NCI-H187 (cell line): Measurements from ENCODE around the gene FUT6.
"Not testable (repeated sequence)": the region's sequence is repeated elsewhere in the genome, so short reads cannot be mapped to it uniquely, and the experiment has no call there.

Experiments
- DNase-seq, 2 experiments: peaks; one replicate each; lab custom pipeline; 2025; lab: John Stamatoyannopoulos, UW

Gene FUT6

GRCh38 chr19:5786593-5787408 lies 52.7 kb downstream of the FUT6 start:
- DNase-seq, result no peak

- DNase-seq, result no peak
Observed at GRCh38 chr19:5785423-5785822, 54.1 kb downstream of the FUT6 start.

- no peak for DNase-seq
Observed at GRCh38 chr19:5784581-5785147, 54.8 kb downstream of the FUT6 start, which contains the start of gene PRR22. PRR22 (minus strand) TSS chr19:5784746; CDS start chr19:5784660, 86 bp downstream.

GRCh38 chr19:5782945-5783919 lies 56.3 kb downstream of the FUT6 start:
- no peak for DNase-seq

GRCh38 chr19:5782322-5782721 lies 57.2 kb downstream of the FUT6 start:
- DNase-seq, result no peak

- DNase-seq, result not testable (repeated sequence)
Observed at GRCh38 chr19:5780916-5781315, 58.6 kb downstream of the FUT6 start.
